ENCODE measurements around the gene CEACAM8.

Gene CEACAM8

GRCh38 chr19:42553292-42554045 lies 41.3 kb downstream of the CEACAM8 start:
- no peak for TF ChIP-seq CTCF (IDR thresholded peaks at IDR 0.05)

- no peak for TF ChIP-seq CTCF (IDR thresholded peaks at IDR 0.05)
Observed at GRCh38 chr19:42552086-42553065, 42.3 kb downstream of the CEACAM8 start.

GRCh38 chr19:42548552-42548951 lies 46.2 kb downstream of the CEACAM8 start:
- TF ChIP-seq CTCF (IDR thresholded peaks at IDR 0.05) = no peak

GRCh38 chr19:42547929-42548328 lies 46.8 kb downstream of the CEACAM8 start:
- TF ChIP-seq CTCF (IDR thresholded peaks at IDR 0.05) = no peak

GRCh38 chr19:42546831-42547500 lies 47.8 kb downstream of the CEACAM8 start:
- TF ChIP-seq CTCF (IDR thresholded peaks at IDR 0.05) = no peak

- no peak for TF ChIP-seq CTCF (IDR thresholded peaks at IDR 0.05)
Observed at GRCh38 chr19:42544146-42544545, 50.6 kb downstream of the CEACAM8 start.

- TF ChIP-seq CTCF (IDR thresholded peaks at IDR 0.05) = no peak
Observed at GRCh38 chr19:42542791-42543190, 51.9 kb downstream of the CEACAM8 start.

All from LNCAP (cell line).